Measurements from ENCODE around the gene DYRK1A. TPM values are rescaled to one million over a fixed set of nuclear protein-coding genes. Genes with fewer than 3 reads are reported as not detected.
A peak's percentile ranks its signal among the peaks of the same experiment; 100 is the strongest.

Gene DYRK1A
- polyA plus RNA-seq, 3 donors from 2014 or later, result 1.8 to 4.8 (median 4.0) TPM

- H3K27ac Mint-ChIP-seq, result no peak overlapping the region
- DNase-seq, result no peak
- H3K36me3 Mint-ChIP-seq, result peaks cover 4 to 12% (median 9%) of the 10 kb centered on the region in 3 donors
- no peaks in the 10 kb centered on the region for H3K9me3 Mint-ChIP-seq
- H3K4me1 Mint-ChIP-seq, result peaks cover 55 to 91% of the 10 kb centered on the region in 2 donors
- peaks cover 0 to 2% (median 0%) of the 10 kb centered on the region in 3 donors for H3K27me3 Mint-ChIP-seq (ENCODE audit: low read depth in 3 of 3)
- H3K4me3 Mint-ChIP-seq, result no peak overlapping the region
Observed at GRCh38 chr21:37421306-37421705, 54.7 kb downstream of the DYRK1A start.

GRCh38 chr21:37422382-37422781 is 55.8 kb downstream of the DYRK1A start:
- Mint-ChIP-seq H3K4me1 (peaks cover 55 to 90% of the 10 kb centered on the region in 2 donors), H3K27me3 (ENCODE audit: low read depth in 3 of 3) (peaks cover 0 to 2% (median 0%) of the 10 kb centered on the region in 3 donors), H3K4me3 (peak overlapping the region in 1 of 5 donors; percentile 43)

GRCh38 chr21:37423103-37423502 is 56.5 kb downstream of the DYRK1A start:
- DNase-seq, result no peak
- Mint-ChIP-seq H3K4me3 (no peak overlapping the region), H3K36me3 (peaks cover 6 to 13% (median 10%) of the 10 kb centered on the region in 3 donors), H3K27ac (peak overlapping the region in 3 of 6 donors; percentile 18 to 76 (median 62)), H3K9me3 (no peaks in the 10 kb centered on the region), H3K4me1 (peaks cover 53 to 90% of the 10 kb centered on the region in 2 donors), H3K27me3 (ENCODE audit: low read depth in 3 of 3) (peaks cover 0 to 2% (median 0%) of the 10 kb centered on the region in 3 donors)

More at GRCh38 chr21:37422382-37422781, 55.8 kb downstream of the DYRK1A start:
- Mint-ChIP-seq H3K9me3 (no peaks in the 10 kb centered on the region), H3K36me3 (peaks cover 6 to 13% (median 10%) of the 10 kb centered on the region in 3 donors), H3K27ac (peak overlapping the region in 2 of 6 donors; percentile 12 to 43)
- no peak for DNase-seq

- DNase-seq, result no peak
- H3K9me3 Mint-ChIP-seq, result no peaks in the 10 kb centered on the region
- peaks cover 0 to 2% (median 0%) of the 10 kb centered on the region in 3 donors for H3K27me3 Mint-ChIP-seq (ENCODE audit: low read depth in 3 of 3)
- no peak overlapping the region for H3K4me3 Mint-ChIP-seq
- H3K4me1 Mint-ChIP-seq, result peaks cover 47 to 90% of the 10 kb centered on the region in 2 donors
- peaks cover 6 to 13% (median 10%) of the 10 kb centered on the region in 3 donors for H3K36me3 Mint-ChIP-seq
- peak overlapping the region in 2 of 6 donors; percentile 27 to 39 for H3K27ac Mint-ChIP-seq
Observed at GRCh38 chr21:37424396-37424795, 57.8 kb downstream of the DYRK1A start.

- Mint-ChIP-seq H3K4me1 (peaks cover 45 to 90% of the 10 kb centered on the region in 2 donors), H3K9me3 (no peaks in the 10 kb centered on the region), H3K4me3 (no peak overlapping the region), H3K27me3 (ENCODE audit: low read depth in 3 of 3) (peaks cover 0 to 2% (median 0%) of the 10 kb centered on the region in 3 donors), H3K27ac (no peak overlapping the region), H3K36me3 (peaks cover 6 to 13% (median 10%) of the 10 kb centered on the region in 3 donors)
- DNase-seq, result no peak
Observed at GRCh38 chr21:37425001-37425400, 58.4 kb downstream of the DYRK1A start.

GRCh38 chr21:37425684-37426083 is 59.1 kb downstream of the DYRK1A start:
- H3K36me3 Mint-ChIP-seq, result peaks cover 6 to 13% (median 10%) of the 10 kb centered on the region in 3 donors
- peaks cover 0 to 2% (median 0%) of the 10 kb centered on the region in 3 donors for H3K27me3 Mint-ChIP-seq (ENCODE audit: low read depth in 3 of 3)
- no peak overlapping the region for H3K4me3 Mint-ChIP-seq

GRCh38 chr21:37427221-37427620 is 60.6 kb downstream of the DYRK1A start:
- H3K9me3 Mint-ChIP-seq, result no peaks in the 10 kb centered on the region
- H3K4me1 Mint-ChIP-seq, result peaks cover 56 to 92% of the 10 kb centered on the region in 2 donors
- peaks cover 6 to 13% (median 10%) of the 10 kb centered on the region in 3 donors for H3K36me3 Mint-ChIP-seq
- peaks cover 0 to 5% (median 0%) of the 10 kb centered on the region in 3 donors for H3K27me3 Mint-ChIP-seq (ENCODE audit: low read depth in 3 of 3)
- peak overlapping the region in 1 of 6 donors; percentile 30 for H3K27ac Mint-ChIP-seq
- no peak overlapping the region for H3K4me3 Mint-ChIP-seq
- no peak for DNase-seq

More at GRCh38 chr21:37425684-37426083, 59.1 kb downstream of the DYRK1A start:
- H3K27ac Mint-ChIP-seq, result peak overlapping the region; percentile 6 to 80 (median 30)
- no peak for DNase-seq
- peaks cover 45 to 90% of the 10 kb centered on the region in 2 donors for H3K4me1 Mint-ChIP-seq
- no peaks in the 10 kb centered on the region for H3K9me3 Mint-ChIP-seq

GRCh38 chr21:37429356-37429755 is 62.8 kb downstream of the DYRK1A start:
- DNase-seq, result no peak
- peak overlapping the region in 1 of 5 donors; percentile 8 for H3K4me3 Mint-ChIP-seq
- H3K27ac Mint-ChIP-seq, result peak overlapping the region in 5 of 6 donors; percentile 6 to 80 (median 53)
- no peaks in the 10 kb centered on the region for H3K9me3 Mint-ChIP-seq
- H3K4me1 Mint-ChIP-seq, result peaks cover 59 to 91% of the 10 kb centered on the region in 2 donors
- peaks cover 0 to 5% (median 0%) of the 10 kb centered on the region in 3 donors for H3K27me3 Mint-ChIP-seq (ENCODE audit: low read depth in 3 of 3)
- H3K36me3 Mint-ChIP-seq, result peaks cover 6 to 10% (median 9%) of the 10 kb centered on the region in 3 donors

GRCh38 chr21:37430184-37430821 is 63.7 kb downstream of the DYRK1A start:
- H3K4me3 Mint-ChIP-seq, result peak overlapping the region in 4 of 5 donors; percentile 26 to 65 (median 54)
- DNase-seq, result peak in 2 of 3 donors; percentile 17 to 26
- H3K4me1 Mint-ChIP-seq, result peaks cover 57 to 85% of the 10 kb centered on the region in 2 donors
- peaks cover 6 to 10% (median 9%) of the 10 kb centered on the region in 3 donors for H3K36me3 Mint-ChIP-seq
- H3K27me3 Mint-ChIP-seq (ENCODE audit: low read depth in 3 of 3), result peaks cover 0 to 5% (median 0%) of the 10 kb centered on the region in 3 donors
- no peaks in the 10 kb centered on the region for H3K9me3 Mint-ChIP-seq
- H3K27ac Mint-ChIP-seq, result peak overlapping the region; percentile 72 to 90 (median 86)

- Mint-ChIP-seq H3K36me3 (peaks cover under 1 to 2% (median 1%) of the 10 kb centered on the region in 3 donors), H3K27me3 (ENCODE audit: low read depth in 3 of 3) (peaks cover 0 to 5% (median 0%) of the 10 kb centered on the region in 3 donors), H3K27ac (peak overlapping the region; percentile 45 to 90 (median 79))
Observed at GRCh38 chr21:37431243-37431642, 64.7 kb downstream of the DYRK1A start.

GRCh38 chr21:37432710-37433455 is 66.3 kb downstream of the DYRK1A start:
- no peak overlapping the region for H3K4me3 Mint-ChIP-seq
- no peaks in the 10 kb centered on the region for H3K9me3 Mint-ChIP-seq
- H3K36me3 Mint-ChIP-seq, result no peaks in the 10 kb centered on the region
- no peak for DNase-seq
- peaks cover 0 to 5% (median 0%) of the 10 kb centered on the region in 3 donors for H3K27me3 Mint-ChIP-seq (ENCODE audit: low read depth in 3 of 3)
- peaks cover 47 to 64% of the 10 kb centered on the region in 2 donors for H3K4me1 Mint-ChIP-seq
- peak overlapping the region in 1 of 6 donors; percentile 16 for H3K27ac Mint-ChIP-seq

More at GRCh38 chr21:37431243-37431642, 64.7 kb downstream of the DYRK1A start:
- DNase-seq, result no peak
- peaks cover 50 to 76% of the 10 kb centered on the region in 2 donors for H3K4me1 Mint-ChIP-seq
- H3K4me3 Mint-ChIP-seq, result peak overlapping the region in 3 of 5 donors; percentile 11 to 53 (median 17)
- H3K9me3 Mint-ChIP-seq, result no peaks in the 10 kb centered on the region

GRCh38 chr21:37433456-37433840 is 66.9 kb downstream of the DYRK1A start:
- Mint-ChIP-seq H3K36me3 (no peaks in the 10 kb centered on the region), H3K9me3 (no peaks in the 10 kb centered on the region), H3K4me1 (peaks cover 42 to 58% of the 10 kb centered on the region in 2 donors), H3K27ac (peak overlapping the region in 4 of 6 donors; percentile 42 to 71 (median 53)), H3K27me3 (ENCODE audit: low read depth in 3 of 3) (peaks cover 0 to 5% (median 0%) of the 10 kb centered on the region in 3 donors), H3K4me3 (no peak overlapping the region)
- DNase-seq, result no peak

GRCh38 chr21:37435120-37435519 is 68.5 kb downstream of the DYRK1A start:
- H3K9me3 Mint-ChIP-seq, result no peaks in the 10 kb centered on the region
- DNase-seq, result peak; percentile 84 to 87 (median 84)
- no peaks in the 10 kb centered on the region for H3K36me3 Mint-ChIP-seq
- peaks cover 0 to 5% (median 0%) of the 10 kb centered on the region in 3 donors for H3K27me3 Mint-ChIP-seq (ENCODE audit: low read depth in 3 of 3)
- no peak overlapping the region for H3K27ac Mint-ChIP-seq
- H3K4me1 Mint-ChIP-seq, result peaks cover 34 to 41% of the 10 kb centered on the region in 2 donors
- H3K4me3 Mint-ChIP-seq, result no peak overlapping the region
